Stromal cell of bone marrow (primary cell): ENCODE data around the gene FBXO39.
"Not testable (repeated sequence)": the region's sequence is repeated elsewhere in the genome, so short reads cannot be mapped to it uniquely, and the experiment has no call there.

Experiments used
- DNase-seq: peaks from one replicate; pipeline ENCODE4 v3.0.0-alpha.2; 2012; ENCODE audit warnings: low read depth

FBXO39 gene

DNA sequence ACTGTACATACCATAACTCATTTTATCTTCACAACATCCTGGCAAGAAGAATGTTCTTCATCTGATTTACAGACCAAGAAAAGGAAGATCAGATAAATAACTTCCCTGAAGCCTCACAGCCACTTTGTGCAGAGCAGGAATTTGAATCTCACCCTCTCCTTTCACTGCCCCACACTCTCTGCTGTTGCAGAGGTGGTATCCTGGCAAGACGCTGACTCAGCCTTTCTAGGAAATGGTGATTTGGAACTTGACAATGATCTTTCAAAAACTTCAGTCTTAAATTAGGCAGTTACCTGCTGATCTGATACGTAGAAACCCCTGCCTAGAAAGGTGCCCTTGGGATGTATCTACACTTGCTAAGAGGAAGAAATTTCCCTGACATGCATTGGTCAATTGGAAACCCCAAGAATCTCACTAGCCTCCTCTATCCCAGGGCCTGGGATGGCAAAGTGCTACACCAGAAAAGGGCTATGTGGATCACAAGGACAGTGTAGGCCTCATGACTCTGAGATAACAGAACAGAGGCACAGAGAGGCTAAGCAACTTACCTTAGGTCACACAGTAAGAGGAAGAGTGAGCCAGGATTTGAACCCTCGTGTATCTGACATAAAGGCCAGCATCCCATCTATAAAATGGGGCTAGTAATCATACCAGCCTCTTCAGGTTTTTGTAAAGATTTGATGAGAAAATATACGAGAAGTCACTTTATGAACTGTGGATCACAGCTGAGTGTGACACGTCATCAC is 17.9 kb downstream of the FBXO39 start:
- no peak for DNase-seq

DNA sequence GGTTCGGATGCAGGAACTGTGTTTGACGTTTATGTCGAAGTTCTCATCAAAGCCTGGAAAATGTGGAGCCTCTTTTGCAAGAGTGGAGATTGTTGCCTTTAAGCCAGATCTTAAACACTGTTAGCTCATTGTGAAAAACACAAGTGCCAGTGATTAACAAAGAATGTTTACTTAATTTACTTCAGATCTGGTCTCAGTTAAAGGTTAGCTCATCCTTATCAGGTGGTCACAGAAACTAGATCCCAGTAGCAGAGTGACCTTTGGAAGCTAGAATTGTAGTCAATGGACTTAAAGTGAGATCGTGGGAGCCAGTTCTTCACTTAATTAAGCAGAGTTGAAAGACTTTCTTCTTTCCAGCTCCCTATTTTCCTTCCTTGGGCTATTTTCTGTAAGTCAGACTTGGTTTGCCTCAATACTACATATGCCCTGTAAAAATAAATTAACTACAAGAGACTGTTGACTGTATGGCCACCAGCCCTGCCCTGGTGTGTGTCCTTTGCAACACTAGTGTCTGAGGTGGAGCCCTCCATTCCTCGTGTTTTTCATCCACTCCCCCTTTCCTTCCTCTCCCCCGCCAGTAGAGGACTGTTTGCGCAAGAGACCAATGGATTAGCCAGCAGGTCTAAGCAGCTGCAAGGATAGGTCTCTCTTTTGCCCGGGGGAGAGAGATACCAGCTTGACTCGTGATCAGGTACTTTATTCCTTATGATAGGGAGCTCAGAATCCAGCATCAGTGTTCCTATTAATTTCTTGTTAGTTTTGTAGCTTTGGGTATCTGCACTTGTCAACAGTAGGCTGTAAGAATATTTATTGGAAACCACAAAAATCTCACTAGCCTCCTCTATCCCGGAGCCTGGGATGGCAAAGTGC is 20.2 kb downstream of the FBXO39 start:
- no peak for DNase-seq

DNA sequence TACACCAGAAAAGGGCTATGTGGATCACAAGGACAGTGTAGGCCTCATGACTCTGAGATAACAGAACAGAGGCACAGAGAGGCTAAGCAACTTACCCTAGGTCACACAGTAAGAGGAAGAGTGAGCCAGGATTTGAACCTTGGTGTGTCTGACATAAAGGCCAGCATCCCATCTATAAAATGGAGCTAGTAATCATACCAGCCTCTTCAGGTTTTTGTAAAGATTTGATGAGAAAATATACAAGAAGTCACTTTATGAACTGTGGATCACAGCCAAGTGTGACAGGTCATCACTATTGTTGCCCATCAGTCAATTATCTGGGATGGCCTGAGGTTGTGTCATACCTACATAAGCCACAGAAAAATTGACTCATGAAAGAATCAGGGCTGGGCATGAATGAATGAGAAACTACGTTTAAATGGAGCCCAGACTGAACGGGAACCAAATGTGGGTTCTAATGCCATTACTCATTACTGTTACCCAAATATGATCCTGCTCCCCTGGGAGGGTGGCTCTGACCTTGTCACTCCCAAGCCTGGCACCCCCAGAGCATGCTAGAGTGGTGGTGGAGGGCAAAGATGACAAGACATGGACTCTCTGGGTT is 21.0 kb downstream of the FBXO39 start:
- DNase-seq = peak; percentile 55

DNA sequence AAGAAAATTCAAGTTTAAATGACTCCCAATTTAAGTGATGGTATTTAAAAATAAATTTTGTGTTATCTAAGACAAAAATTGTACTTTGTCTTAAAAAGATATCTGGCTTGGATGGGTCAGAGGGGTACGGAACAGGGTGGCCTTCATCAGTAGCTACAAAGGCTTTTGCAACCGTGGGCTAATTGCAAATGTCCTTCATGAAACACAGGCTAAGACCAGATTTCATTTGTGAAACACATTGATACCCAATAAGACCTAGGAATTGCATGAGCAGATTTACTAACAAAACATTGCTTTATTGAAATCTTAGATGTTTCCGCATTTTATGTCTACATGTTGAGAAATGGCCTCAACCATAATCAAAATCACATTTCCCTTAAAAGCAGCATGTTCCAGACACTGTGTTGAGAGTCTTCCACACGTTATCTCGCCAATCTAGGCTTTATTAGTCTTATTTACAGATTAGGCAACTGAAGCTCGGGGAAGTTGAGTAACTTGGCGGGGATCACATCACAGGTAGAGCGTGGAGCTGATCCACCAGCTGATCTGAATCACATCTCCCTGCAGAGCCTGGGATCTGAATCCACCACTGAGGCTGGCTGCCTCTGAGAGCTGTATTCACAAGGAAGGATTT is 21.8 kb downstream of the FBXO39 start:
- DNase-seq = no peak

DNA sequence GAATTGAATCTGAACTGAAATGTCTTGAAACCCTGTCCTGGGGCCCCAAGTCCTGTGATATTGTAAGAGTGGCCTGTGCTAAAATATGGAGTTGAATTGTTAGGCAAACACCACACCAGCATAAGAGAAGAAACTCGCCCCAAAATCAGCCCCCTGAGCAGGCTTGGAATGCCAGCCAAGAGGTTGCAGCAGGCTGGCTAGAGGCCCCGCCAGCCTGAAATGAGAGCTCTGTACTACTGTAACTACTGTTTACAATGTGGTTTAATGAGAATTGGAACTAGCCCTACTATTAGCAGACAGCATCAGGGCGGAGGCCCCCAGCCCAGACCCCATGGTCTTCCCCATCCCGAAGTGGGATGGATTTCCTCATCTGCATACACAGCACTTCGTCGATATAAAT is 23.7 kb downstream of the FBXO39 start:
- DNase-seq = no peak

DNA sequence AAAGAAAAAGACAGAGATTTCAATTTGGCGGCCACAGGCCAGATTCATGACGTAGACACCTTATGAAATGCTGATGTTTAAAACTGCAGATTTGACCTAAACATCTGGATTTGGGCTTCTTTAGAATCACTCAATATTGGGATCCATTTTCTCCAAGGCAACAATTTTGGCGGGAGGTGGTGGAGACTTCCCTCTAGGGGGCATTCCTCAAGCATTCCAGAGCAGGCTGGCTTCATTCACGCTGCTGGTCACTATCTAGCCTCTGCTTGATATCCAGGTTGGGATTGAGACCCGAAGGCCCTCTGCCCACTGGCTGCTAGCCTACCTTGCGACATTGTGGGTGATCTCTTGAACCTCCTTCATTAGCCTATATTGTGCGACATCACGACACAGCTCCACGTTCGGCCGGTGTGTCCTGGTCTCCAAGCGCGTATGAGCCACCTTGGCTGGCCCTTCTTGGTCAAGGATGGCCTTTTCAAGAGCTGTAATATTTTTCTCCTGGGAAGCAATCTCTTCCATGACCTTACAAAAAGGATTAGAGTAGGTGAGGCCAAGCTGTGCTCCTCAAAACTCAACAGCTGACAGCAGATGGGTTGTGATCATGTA is 24.5 kb downstream of the FBXO39 start:
- DNase-seq = no peak

DNA sequence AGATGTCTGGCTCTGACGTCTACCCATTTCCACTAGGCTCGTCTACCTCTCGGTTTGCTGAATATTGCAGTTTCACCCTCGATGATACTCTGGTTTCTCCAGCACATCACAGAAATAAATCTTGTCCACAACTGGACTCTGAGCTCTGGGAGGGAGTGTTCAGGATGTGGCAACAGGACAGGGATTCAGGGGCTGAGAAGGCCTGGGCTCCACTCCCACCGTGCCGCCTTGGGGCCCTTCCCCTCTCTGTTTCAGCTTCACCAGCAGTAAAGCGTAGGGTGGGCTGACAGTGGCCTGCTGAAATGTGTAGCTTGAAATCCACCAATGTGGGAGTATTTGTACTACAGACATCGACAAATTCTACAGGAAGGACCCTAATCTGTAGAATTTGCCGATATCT is 35.5 kb downstream of the FBXO39 start:
- no peak for DNase-seq

DNA sequence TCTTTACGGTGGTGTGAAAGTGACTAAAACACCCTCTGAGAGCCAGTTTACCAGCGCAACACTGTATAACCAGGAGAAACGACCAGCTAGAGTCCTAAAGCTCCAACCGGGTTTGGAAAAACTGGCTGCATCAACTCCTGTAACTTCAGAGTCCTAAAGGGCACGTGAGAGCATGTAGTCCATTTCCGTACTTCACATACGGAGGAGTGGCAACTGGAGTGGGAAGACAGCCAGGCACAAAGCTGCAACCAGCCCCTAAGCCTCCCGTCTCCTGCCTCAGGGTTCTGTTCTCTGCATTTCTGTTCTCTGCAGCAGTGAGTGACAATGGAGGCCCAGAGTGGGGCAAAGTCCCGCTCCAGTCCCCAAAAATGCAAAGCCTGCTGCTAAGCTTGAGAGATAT is 36.3 kb downstream of the FBXO39 start:
- no peak for DNase-seq

DNA sequence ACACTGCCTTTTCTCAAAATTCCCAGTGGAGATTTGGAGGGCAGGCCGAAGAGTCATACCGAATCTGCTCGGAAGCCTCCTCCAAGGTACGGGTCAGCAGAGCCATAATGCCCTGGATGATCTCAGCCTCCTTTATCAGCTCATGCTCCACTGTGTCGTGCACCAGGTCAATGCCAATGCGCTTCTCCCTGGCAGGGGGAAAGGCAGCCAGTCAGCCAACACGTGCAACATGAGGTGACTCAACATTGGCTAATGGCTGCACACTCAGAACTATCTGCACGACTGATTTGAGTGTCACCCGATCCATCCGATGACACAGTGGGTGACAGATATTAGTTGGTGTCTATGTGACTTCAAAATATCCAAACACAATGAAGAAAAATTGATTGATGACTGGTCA is 39.8 kb downstream of the FBXO39 start:
- DNase-seq = no peak

DNA sequence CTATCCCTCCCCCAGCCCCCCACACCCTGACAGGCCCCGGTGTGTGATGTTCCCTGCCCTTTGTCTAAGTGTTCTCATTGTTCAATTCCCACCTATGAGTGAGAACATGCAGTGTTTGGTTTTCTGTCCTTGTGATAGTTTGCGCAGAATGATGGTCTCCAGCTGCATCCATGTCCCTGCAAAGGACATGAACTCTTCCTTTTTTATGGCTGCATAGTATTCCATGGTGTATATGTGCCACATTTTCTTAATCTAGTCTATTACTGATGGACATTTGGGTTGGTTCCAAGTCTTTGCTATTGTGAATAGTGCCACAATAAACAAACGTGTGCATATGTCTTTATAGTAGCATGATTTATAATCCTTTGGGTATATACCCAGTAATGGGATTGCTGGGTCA is 40.4 kb downstream of the FBXO39 start:
- DNase-seq = not testable (repeated sequence)

DNA sequence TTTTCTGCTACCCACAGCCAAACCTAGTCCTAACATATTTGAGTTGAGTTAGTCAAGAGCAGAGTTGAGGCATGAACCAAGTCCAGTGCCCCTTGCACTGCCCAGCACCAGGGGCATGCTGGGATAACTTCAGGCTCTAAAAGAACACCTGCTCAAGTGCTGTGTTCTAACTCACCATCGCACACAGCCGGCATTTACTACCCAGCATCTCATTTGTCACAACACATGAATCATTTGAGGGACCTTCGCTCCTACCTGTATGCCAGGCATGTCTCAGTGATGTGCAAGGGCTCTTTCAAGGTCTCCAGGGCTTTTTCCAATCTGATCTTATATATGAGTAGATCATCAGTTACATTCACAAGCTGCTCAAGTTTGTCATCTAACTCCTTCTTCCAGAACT is 42.9 kb downstream of the FBXO39 start:
- DNase-seq = no peak

DNA sequence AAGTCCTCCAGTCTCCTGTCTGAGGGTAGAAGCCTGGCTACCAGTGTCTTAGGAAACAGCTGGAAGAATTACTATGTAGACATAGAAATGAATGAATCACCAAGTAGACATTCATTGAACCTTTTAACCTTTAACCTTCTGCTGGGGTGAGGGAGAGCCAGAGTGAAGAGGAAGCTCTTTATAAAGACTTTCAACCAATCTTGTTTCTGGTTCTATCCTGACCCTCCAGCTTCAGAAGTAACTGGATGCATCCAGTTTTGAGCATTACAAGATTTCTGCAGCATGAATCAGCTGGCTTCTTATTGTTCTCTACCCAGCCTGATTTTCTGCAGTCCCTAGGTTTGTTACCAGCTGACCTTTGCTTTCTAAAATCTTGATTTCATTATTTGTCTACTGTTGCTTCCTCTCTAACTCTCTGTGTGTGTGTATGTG is 47.0 kb downstream of the FBXO39 start:
- peak; percentile 58 for DNase-seq

DNA sequence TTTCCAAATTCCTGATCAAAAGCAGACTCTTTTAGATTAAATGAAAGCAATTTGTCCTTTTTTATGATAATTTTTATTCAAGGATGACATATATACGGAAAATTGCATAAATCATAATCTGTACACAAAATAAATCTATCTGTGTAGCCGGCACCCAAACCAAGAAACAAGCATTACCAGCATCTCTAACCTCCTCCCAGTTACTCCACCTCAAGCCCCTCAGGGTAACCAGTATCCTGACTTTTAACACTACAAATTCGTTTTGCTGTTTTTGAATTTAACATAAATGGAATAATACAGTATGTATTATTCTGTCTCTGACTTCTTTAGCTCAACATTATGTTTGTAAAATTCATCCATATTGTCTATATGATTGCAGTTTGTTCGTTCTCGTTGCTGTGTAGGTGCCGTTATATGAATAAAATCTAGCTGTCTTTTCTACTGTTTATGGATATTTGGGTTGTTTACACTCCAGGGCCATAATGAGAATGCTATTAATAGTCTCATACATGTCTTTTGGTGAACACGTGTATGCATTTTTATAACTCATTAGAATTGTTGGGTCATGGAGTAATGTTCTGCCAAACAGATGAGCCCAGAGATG is 54.5 kb downstream of the FBXO39 start:
- DNase-seq = no peak

DNA sequence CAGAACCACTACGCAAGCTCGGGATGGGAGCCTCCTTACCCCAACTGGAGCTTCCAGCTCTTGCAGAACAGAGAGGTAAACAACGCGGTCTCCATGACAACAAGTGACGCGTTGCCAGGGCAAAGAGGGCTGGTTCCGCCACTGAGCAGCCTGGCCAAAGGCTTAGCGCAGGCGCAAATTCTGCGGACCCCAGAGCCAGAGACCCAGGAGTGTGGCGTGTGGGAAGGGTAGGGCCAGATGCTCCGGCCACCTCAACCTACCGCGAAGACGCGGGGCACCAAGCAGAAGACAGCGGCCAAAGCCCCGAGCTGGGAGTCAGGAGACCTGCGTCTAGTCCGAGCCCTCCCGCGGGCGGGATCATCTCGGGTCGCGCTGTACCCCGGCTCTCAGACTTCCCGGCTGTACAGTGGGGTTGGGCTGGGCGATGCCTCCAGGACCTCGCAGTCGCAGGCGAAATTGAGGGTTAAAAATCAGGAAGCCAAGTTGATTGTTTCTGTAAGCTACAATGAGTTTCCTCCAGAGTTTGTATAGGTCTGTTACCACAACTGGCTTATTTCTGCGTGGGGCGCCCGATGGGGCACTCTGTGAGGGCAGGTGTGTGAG is 55.7 kb downstream of the FBXO39 start, which contains the start of gene TEKT1:
TEKT1 (minus strand) TSS at position 69 of the 603 bp plus-strand sequence. CDS start 1,353 bp downstream, outside the sequence.
- DNase-seq = peak; percentile 64
